GM19099 (cell line): Measurements from ENCODE around the gene RIT1.

Experiments used
- POLR2A ChIP-seq: IDR thresholded peaks from 3 replicates; pipeline ENCODE4 v1.6.1; 2011; ENCODE audit warnings: low read depth; ENCODE audit not compliant: insufficient read length; ENCODE audit errors: extremely low read depth

The RIT1 gene

GRCh38 chr1:155911156-155912055 lies at the start of gene RIT1:
TSS of gene RIT1 (minus strand) at chr1:155911349. CDS start at chr1:155910761, 588 bp downstream.
- TF ChIP-seq POLR2A, result peak; percentile 64

- no peak for TF ChIP-seq POLR2A
These were observed 49.1 kb upstream of the RIT1 start for GRCh38 chr1:155960081-155960745.

GRCh38 chr1:155957411-155957915 lies 46.3 kb upstream of the RIT1 start:
- TF ChIP-seq POLR2A, result no peak

- TF ChIP-seq POLR2A, result no peak
These were observed 43.5 kb upstream of the RIT1 start for GRCh38 chr1:155954645-155955044.

- no peak for TF ChIP-seq POLR2A
These were observed 41.3 kb upstream of the RIT1 start for GRCh38 chr1:155952505-155952890.

- TF ChIP-seq POLR2A, result no peak
These were observed 40.8 kb upstream of the RIT1 start for GRCh38 chr1:155951753-155952504.

- no peak for TF ChIP-seq POLR2A
These were observed 39.7 kb upstream of the RIT1 start for GRCh38 chr1:155950829-155951228.

- no peak for TF ChIP-seq POLR2A
These were observed 36.6 kb upstream of the RIT1 start for GRCh38 chr1:155947741-155948140.

GRCh38 chr1:155947292-155947691 lies 36.1 kb upstream of the RIT1 start:
- no peak for TF ChIP-seq POLR2A

GRCh38 chr1:155946633-155947219 lies 35.6 kb upstream of the RIT1 start:
- no peak for TF ChIP-seq POLR2A

GRCh38 chr1:155944444-155944799 lies 33.3 kb upstream of the RIT1 start:
- TF ChIP-seq POLR2A, result no peak

GRCh38 chr1:155942578-155943141 lies 31.5 kb upstream of the RIT1 start:
- TF ChIP-seq POLR2A, result no peak

- no peak for TF ChIP-seq POLR2A
These were observed 30.8 kb upstream of the RIT1 start for GRCh38 chr1:155941845-155942531.
